Colonic mucosa (tissue), 4 donors: ENCODE data around the gene PHYH. TPM values are rescaled to one million over a fixed set of nuclear protein-coding genes. Genes with fewer than 3 reads are reported as not detected.

Experiments
- DNase-seq: peaks from one replicate; pipeline ENCODE4 v3.0.0-alpha.2; 2020
- H3K27ac ChIP-seq: fragments of 200-600 bp; one replicate; pipeline ENCODE4 v1.8.0; 2021
- H3K27me3 ChIP-seq: fragments of 200-600 bp; one replicate; pipeline ENCODE4 v1.8.0; 2021
- H3K36me3 ChIP-seq: fragments of 200-600 bp; one replicate; pipeline ENCODE4 v1.8.0; 2021
- H3K4me1 ChIP-seq: fragments of 200-600 bp; one replicate; pipeline ENCODE4 v1.8.0; 2021; ENCODE audit warnings: mild to moderate bottlenecking
- H3K4me3 ChIP-seq: fragments of 200-600 bp; one replicate; pipeline ENCODE4 v1.8.0; 2021
- H3K9ac ChIP-seq, 2 donors: one replicate each; pipeline ENCODE4 v1.7.0; 2013; ENCODE audit warnings: control low read depth in 2 of 2, low read depth in 2 of 2, low read length in 2 of 2
- H3K9me3 ChIP-seq: fragments of 200-600 bp; one replicate; pipeline ENCODE4 v1.8.0; 2021
- intact Hi-C: fragments of 100-400 bp; cut with DNase I; formaldehyde crosslinking; loops from one replicate; pipeline ENCODE4 v1.14.1; 2022
- total RNA-seq, 2 donors: library from RNA; stranded (reverse); fragmentation: NEBNext Ultra II Directional in 1 of 2; extraction: Animal tissue kit (Norgen Biotek cat#: 25700) in 1 of 2; gene quantifications; one replicate each; pipeline ENCODE4 v1.2.1, GENCODE V29; 2021
- TF ChIP-seq, protein P1 (sequence below): fragments of 200-600 bp; IDR thresholded peaks from one replicate; pipeline ENCODE4 v1.8.0; 2022; ENCODE audit warnings: antibody characterized with exemption, mild to moderate bottlenecking
- donor health status: healthy.
- donor health status: DM: no; HTN: no; CAD: no.
- donor health status: DM: no; HTN: no; CAD: no.

Gene PHYH
- total RNA-seq, 2 donors from 2014 or later: 35.6 to 62.1 TPM

DNA sequence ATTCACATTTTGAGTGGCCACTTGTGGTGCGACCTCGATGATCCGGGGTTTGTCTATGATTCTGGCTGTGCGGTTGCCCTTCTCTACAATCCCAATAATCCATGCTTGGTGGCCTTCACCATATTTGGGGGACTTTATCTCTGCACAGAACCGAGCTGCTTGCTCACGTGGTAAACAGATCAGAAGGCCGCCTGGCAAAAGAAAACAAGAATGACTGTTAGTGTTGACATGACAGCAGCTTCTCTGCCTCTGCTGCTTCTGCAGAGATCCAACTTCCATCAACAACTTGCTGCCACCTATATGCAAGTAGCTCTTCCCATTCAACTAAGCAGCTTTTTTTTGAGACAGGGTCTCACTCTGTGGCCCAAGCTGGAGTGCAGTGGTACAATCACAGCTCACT, 19.3 kb upstream of the PHYH start:
- DNase-seq: no peak
- intact Hi-C loops: no loop called here
- no peak overlapping the region for H3K4me3 ChIP-seq
- TF ChIP-seq, protein P1, sequence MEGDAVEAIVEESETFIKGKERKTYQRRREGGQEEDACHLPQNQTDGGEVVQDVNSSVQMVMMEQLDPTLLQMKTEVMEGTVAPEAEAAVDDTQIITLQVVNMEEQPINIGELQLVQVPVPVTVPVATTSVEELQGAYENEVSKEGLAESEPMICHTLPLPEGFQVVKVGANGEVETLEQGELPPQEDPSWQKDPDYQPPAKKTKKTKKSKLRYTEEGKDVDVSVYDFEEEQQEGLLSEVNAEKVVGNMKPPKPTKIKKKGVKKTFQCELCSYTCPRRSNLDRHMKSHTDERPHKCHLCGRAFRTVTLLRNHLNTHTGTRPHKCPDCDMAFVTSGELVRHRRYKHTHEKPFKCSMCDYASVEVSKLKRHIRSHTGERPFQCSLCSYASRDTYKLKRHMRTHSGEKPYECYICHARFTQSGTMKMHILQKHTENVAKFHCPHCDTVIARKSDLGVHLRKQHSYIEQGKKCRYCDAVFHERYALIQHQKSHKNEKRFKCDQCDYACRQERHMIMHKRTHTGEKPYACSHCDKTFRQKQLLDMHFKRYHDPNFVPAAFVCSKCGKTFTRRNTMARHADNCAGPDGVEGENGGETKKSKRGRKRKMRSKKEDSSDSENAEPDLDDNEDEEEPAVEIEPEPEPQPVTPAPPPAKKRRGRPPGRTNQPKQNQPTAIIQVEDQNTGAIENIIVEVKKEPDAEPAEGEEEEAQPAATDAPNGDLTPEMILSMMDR: no peak
- H3K9ac ChIP-seq: no peak overlapping the region
- H3K9me3 ChIP-seq: no peaks in the 10 kb centered on the region
- H3K27ac ChIP-seq: no peak overlapping the region
- H3K4me1 ChIP-seq: no peaks in the 10 kb centered on the region
- H3K36me3 ChIP-seq: no peaks in the 10 kb centered on the region
- H3K27me3 ChIP-seq: no peaks in the 10 kb centered on the region

DNA sequence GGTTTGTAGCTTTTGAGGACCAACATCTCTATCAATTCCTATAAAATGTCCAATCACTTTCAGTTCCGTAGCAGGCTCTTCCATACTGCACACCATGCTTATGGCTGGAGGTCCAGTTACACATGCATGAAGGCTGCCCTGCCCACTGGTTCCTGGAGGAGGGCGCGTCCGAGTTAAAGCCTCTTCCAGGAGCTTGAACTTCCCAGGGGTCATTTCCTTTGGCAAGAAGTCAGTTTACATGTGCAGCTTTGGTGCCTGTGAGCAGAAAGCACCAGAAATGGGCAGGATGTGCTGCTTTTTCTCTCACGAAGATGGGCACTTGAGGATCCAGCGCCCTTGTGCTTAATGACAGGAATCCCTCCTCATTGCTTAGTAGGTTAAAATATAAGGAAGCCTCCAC, 17.6 kb upstream of the PHYH start:
- intact Hi-C loops: no loop called here
- Histone ChIP-seq H3K4me3 (no peak overlapping the region), H3K36me3 (no peaks in the 10 kb centered on the region), H3K27ac (no peak overlapping the region), H3K9me3 (no peaks in the 10 kb centered on the region), H3K9ac (no peak overlapping the region), H3K4me1 (no peaks in the 10 kb centered on the region), H3K27me3 (no peaks in the 10 kb centered on the region)
- DNase-seq: no peak
- TF ChIP-seq, protein P1: no peak

DNA sequence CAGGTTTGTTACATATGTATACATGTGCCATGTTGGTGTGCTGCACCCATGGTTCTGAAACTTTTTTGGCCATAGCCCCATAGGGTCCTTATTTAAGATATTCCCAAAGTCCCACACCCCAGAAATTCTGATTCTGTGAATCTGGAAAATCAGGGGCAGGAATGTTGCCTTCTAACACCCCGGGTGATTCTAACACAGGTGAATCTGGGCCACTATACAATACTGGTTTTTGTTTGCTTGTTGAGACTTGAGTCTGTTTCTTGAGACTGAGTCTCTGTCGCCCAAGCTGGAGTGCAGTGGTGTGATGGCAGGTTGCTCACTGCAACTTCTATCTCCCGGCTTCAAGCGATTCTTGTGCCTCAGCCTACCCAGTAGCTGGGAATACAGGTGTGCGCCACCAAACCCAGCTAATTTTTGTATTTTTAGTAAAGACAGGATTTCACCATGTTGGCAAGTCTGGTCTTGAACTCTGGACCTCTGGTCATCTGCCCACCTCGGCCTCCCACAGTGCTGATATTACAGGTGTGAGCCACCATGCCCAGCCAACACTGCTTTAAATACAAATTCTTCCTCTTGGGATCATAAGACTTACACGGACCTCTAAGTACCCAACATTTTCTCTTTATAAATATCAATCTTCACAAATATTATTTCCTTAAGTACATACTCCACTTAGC, 16.9 kb upstream of the PHYH start:
- H3K27ac ChIP-seq: no peak overlapping the region
- H3K9me3 ChIP-seq: no peaks in the 10 kb centered on the region
- no peak for DNase-seq
- H3K36me3 ChIP-seq: no peaks in the 10 kb centered on the region
- H3K4me3 ChIP-seq: no peak overlapping the region
- intact Hi-C loops: no loop called here
- no peak overlapping the region for H3K9ac ChIP-seq
- no peaks in the 10 kb centered on the region for H3K27me3 ChIP-seq
- no peaks in the 10 kb centered on the region for H3K4me1 ChIP-seq
- TF ChIP-seq, protein P1: no peak

DNA sequence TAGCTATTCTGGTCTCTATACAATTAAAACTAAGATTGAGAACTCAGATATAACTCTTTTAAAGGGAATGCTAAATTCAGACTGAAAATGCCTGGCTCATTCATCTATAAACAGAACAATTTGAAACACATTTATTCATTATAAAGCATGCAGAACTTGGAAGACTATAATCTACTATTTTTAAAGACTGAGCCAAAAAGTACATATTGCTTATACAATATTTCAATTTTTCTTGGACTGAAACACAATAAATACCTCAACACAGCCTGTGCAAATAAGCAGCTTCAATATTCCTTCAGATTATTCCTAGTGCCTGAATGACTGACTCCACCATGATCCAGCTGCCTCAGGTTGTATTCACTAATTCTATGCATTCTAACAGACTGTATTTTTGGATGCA, 15.5 kb upstream of the PHYH start:
- TF ChIP-seq, protein P1: no peak
- Histone ChIP-seq H3K4me3 (no peak overlapping the region), H3K27ac (no peak overlapping the region), H3K4me1 (no peaks in the 10 kb centered on the region), H3K36me3 (no peaks in the 10 kb centered on the region), H3K9ac (no peak overlapping the region), H3K27me3 (no peaks in the 10 kb centered on the region), H3K9me3 (no peaks in the 10 kb centered on the region)
- no peak for DNase-seq
- intact Hi-C loops: no loop called here

DNA sequence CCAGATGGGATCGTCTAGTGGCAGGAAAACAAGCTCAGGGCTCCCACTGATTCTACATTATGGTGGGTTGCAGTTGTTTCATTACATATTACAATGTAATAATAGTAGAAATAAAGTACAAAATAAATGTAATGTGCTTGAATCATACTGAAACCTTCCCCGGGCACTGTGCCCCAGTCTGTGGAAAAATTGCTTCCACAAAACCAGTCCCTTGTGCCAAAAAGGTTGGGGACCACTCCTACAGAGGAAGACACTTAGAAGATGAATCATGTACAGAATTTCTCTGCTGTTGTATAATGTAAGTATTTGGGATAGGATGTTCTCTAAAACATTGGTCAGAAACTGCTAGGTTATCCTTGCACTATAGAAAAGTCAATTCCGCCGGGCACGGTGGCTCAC, 11.3 kb upstream of the PHYH start:
- no peak overlapping the region for H3K27ac ChIP-seq
- H3K27me3 ChIP-seq: no peaks in the 10 kb centered on the region
- no peaks in the 10 kb centered on the region for H3K36me3 ChIP-seq
- H3K4me3 ChIP-seq: no peak overlapping the region
- intact Hi-C loops: no loop called here
- no peak for DNase-seq
- H3K4me1 ChIP-seq: no peaks in the 10 kb centered on the region
- no peaks in the 10 kb centered on the region for H3K9me3 ChIP-seq
- TF ChIP-seq, protein P1: no peak
- no peak overlapping the region for H3K9ac ChIP-seq
